A549 (cell line): ENCODE results near the gene PSORS1C1.

Experiments used
- CEBPB ChIP-seq, 2 experiments: fragments of >200 bp in 1 of 2; sonication (Bioruptor Twin) in 1 of 2; formaldehyde crosslinking in 1 of 2; IDR thresholded peaks; 2 replicates each; pipeline ENCODE4 v1.6.1; 2012 to 2016
- NFE2L2 ChIP-seq: fragments of 150-350 bp; conservative IDR thresholded peaks from 2 replicates; pipeline ENCODE4 v1.6.1; 2014; ENCODE audit warnings: low read length
- POLR2A ChIP-seq: IDR thresholded peaks from 2 replicates; pipeline ENCODE4 v1.6.1; 2012; ENCODE audit warnings: mild to moderate bottlenecking, low read length
- USF2 ChIP-seq: fragments of 450-650 bp; IDR thresholded peaks from 2 replicates; pipeline ENCODE4 v1.6.1; 2014; ENCODE audit warnings: antibody characterized with exemption
- ZC3H11A ChIP-seq: fragments of 450-650 bp; IDR thresholded peaks from 2 replicates; pipeline ENCODE4 v1.6.1; 2014; ENCODE audit warnings: antibody characterized with exemption, mild to moderate bottlenecking
- TF ChIP-seq, protein P1 (sequence below): fragments of >200 bp; sonication (Bioruptor Twin); formaldehyde crosslinking; IDR thresholded peaks from 3 replicates; pipeline ENCODE4 v1.5.1; 2016

- TF ChIP-seq CEBPB (IDR thresholded peaks at IDR 0.05) (no peak), ZC3H11A (no peak), POLR2A (no peak), USF2 (no peak), NFE2L2 (no peak)
- TF ChIP-seq, protein P1, sequence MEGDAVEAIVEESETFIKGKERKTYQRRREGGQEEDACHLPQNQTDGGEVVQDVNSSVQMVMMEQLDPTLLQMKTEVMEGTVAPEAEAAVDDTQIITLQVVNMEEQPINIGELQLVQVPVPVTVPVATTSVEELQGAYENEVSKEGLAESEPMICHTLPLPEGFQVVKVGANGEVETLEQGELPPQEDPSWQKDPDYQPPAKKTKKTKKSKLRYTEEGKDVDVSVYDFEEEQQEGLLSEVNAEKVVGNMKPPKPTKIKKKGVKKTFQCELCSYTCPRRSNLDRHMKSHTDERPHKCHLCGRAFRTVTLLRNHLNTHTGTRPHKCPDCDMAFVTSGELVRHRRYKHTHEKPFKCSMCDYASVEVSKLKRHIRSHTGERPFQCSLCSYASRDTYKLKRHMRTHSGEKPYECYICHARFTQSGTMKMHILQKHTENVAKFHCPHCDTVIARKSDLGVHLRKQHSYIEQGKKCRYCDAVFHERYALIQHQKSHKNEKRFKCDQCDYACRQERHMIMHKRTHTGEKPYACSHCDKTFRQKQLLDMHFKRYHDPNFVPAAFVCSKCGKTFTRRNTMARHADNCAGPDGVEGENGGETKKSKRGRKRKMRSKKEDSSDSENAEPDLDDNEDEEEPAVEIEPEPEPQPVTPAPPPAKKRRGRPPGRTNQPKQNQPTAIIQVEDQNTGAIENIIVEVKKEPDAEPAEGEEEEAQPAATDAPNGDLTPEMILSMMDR = no peak
Measured at GRCh38 chr6:31065556-31065955, 49.0 kb upstream of the PSORS1C1 start.
